Measurements from ENCODE around the gene ADAMTS15. TPM values are rescaled to one million over a fixed set of nuclear protein-coding genes. Genes with fewer than 3 reads are reported as not detected.
A peak's percentile ranks its signal among the peaks of the same experiment; 100 is the strongest.

ADAMTS15 gene
- total and polyA plus RNA-seq, 11 donors: 5.3 to 71.0 (median 16.7) TPM

GRCh38 chr11:130409594-130410388, 38.7 kb upstream of the ADAMTS15 start:
- Histone ChIP-seq H3K36me3 (no peaks in the 10 kb centered on the region), H3K4me1 (peaks cover 0 to 11% (median 1%) of the 10 kb centered on the region in 12 donors), H3K9me3 (no peaks in the 10 kb centered on the region), H3K27ac (peak overlapping the region in 1 of 12 donors; percentile 76), H3K27me3 (no peaks in the 10 kb centered on the region), H3K4me3 (no peak overlapping the region)
- 84 to 90% (median 88%) methylated on average over 6 to 7 of the region's 7 CpGs for WGBS, 4 donors
- DNase-seq (no peak), ATAC-seq (no peak)
- intact Hi-C loops (cut with DNase I): no loop called here
- TF ChIP-seq CTCF (IDR thresholded peaks at IDR 0.05) (no peak), POLR2A (IDR thresholded peaks at IDR 0.05) (no peak)

DNA sequence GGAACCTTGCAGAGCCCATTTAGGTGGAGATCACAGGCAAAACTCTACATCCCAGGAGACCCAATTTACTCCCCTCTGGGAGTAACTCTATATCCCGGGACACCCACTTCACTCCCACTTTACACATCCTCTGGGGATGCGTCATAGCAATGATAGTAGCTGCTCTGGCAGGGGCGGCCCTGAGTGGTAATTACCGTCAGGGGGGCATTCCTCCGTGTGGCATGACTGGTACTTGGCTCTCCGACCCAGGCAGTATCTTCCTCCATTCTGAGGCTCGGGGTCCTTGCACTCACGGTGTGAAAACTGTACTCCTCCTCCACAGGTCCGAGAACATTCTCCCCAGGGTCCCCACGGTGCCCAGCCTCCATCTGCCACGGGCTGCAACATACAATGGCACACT, 37.2 kb upstream of the ADAMTS15 start:
- no peak for TF ChIP-seq POLR2A (IDR thresholded peaks at IDR 0.05)
- TF ChIP-seq CTCF (IDR thresholded peaks at IDR 0.05): no peak
- H3K27ac ChIP-seq: no peak overlapping the region
- ATAC-seq (no peak), DNase-seq (peak in 1 of 5 donors; percentile 33)
- no peaks in the 10 kb centered on the region for H3K36me3 ChIP-seq
- H3K27me3 ChIP-seq: no peaks in the 10 kb centered on the region
- intact Hi-C loops (cut with DNase I): no loop called here
- peaks cover 0 to 11% (median 1%) of the 10 kb centered on the region in 12 donors for H3K4me1 ChIP-seq
- no peak overlapping the region for H3K4me3 ChIP-seq
- 80 to 94% (median 85%) methylated on average over 10 to 11 of the region's 11 CpGs for whole genome bisulfite sequencing, 4 donors
- H3K9me3 ChIP-seq: no peaks in the 10 kb centered on the region

DNA sequence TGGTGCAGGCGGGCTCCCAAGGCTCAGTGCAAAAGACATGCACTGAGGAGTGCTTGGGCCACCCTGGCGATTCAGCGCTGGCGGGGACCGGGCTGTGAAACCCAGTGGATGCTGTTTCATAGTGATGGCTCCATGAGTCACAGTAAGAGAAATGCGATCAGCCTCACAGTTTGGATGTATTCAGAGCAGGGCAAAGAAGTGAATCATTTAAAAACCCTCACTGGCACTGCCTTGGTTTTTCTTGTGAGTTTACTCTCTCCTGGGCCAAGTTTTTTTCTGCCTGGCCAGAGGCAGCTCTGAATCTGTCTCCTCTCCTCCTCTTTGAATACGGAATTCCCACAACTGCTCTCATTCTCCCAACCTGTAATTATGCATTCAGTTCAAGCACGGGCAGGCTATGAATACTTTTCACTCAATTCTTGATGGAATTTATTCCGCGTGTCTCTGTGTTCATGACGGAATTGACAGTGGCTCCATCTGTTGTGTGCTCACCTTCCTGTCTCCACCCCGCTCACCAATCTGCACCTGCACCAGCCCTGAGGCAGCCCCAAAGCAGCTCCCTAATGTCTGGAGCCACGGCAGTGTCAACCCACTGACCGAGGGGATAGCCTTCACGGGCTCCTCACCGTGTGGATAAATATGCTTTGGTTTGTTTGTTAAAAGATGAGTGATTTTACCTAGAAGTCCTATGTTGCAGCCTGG, 34.9 kb upstream of the ADAMTS15 start:
- Histone ChIP-seq H3K9me3 (no peaks in the 10 kb centered on the region), H3K36me3 (no peaks in the 10 kb centered on the region), H3K27ac (peak overlapping the region in 1 of 12 donors; percentile 31), H3K27me3 (no peaks in the 10 kb centered on the region), H3K4me1 (peaks cover 0 to 2% (median 0%) of the 10 kb centered on the region in 12 donors), H3K4me3 (no peak overlapping the region)
- WGBS, 4 donors: 91 to 92% (median 91%) methylated on average over 16 of the region's 16 CpGs
- no peak for ATAC-seq
- intact Hi-C loops (cut with DNase I): no loop called here
- DNase-seq: no peak
- TF ChIP-seq CTCF (IDR thresholded peaks at IDR 0.05) (no peak), POLR2A (IDR thresholded peaks at IDR 0.05) (no peak)

Measured in heart left ventricle (tissue), 16 donors.